ENCODE measurements around the gene CAMSAP1.

DNA sequence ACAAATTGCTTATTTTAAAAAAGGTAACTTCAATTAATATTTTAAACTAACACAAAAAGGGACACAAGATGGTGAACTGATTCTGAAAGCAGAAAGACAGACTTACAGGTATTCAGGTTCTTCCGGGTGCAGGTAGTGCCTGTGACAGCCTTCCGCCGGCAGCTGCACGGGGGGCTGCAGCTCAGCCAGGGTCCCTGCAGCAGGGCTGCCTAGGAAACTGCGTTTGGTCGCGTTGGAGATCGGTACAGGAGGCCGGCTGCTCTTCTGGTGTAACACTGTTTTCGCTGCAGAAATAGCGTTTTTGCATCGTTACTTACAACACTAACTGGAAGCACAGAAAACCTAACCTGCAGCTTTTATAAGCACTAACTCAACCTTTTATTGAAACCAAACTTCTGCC is 80.0 kb downstream of the CAMSAP1 start:
- TF ChIP-seq, protein P1, sequence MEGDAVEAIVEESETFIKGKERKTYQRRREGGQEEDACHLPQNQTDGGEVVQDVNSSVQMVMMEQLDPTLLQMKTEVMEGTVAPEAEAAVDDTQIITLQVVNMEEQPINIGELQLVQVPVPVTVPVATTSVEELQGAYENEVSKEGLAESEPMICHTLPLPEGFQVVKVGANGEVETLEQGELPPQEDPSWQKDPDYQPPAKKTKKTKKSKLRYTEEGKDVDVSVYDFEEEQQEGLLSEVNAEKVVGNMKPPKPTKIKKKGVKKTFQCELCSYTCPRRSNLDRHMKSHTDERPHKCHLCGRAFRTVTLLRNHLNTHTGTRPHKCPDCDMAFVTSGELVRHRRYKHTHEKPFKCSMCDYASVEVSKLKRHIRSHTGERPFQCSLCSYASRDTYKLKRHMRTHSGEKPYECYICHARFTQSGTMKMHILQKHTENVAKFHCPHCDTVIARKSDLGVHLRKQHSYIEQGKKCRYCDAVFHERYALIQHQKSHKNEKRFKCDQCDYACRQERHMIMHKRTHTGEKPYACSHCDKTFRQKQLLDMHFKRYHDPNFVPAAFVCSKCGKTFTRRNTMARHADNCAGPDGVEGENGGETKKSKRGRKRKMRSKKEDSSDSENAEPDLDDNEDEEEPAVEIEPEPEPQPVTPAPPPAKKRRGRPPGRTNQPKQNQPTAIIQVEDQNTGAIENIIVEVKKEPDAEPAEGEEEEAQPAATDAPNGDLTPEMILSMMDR (IDR thresholded peaks at IDR 0.05; ENCODE audit: insufficient read depth, low read depth, low read length) = no peak
- no peak for TF ChIP-seq EZH2 (IDR thresholded peaks at IDR 0.05; ENCODE audit: insufficient read depth, low read length)
